ENCODE results near the gene MAGOH.

- no peak for TF ChIP-seq CTCF (conservative IDR thresholded peaks at IDR 0.05; ENCODE audit: low read depth, low read length)
- no peak for TF ChIP-seq EZH2phosphoT487 (IDR thresholded peaks at IDR 0.05; ENCODE audit: borderline replicate concordance, low read length)
- TF ChIP-seq EZH2 (IDR thresholded peaks at IDR 0.05; ENCODE audit: low read length, unreplicated experiment): no peak
These were observed 18.0 kb downstream of the MAGOH start, which contains the start of gene CZIB for GRCh38 chr1:53220171-53220961.

Measured in PC-3 (cell line).